Natural killer cell (primary cell): Measurements from ENCODE around the gene MESP1. TPM values are rescaled to one million over a fixed set of nuclear protein-coding genes. Genes with fewer than 3 reads are reported as not detected.

Source experiments
- ATAC-seq, 3 donors: fragments of 150-1000 bp in 2 of 3; fragments of 200-7000 bp in 1 of 3; cut with Tn5 transposase; 1 replicate in 1 of 3; 2 replicates in 2 of 3; pipeline ENCODE4 v1.10.0; 2021; ENCODE audit warnings: mild to moderate bottlenecking in 2 of 3, moderate library complexity in 2 of 3
- DNase-seq, 2 donors: peaks; one replicate each; pipeline versions ENCODE4 v3.0.0 to v3.0.0-alpha.2; 2013 to 2021; ENCODE audit warnings: mixed read lengths in 1 of 2
- H3K27ac ChIP-seq: one replicate; pipeline ENCODE4 v1.5.1; 2013; ENCODE audit warnings: mild to moderate bottlenecking, low read length
- H3K27me3 ChIP-seq: one replicate; pipeline ENCODE4 v1.6.1; 2013; ENCODE audit warnings: low read length; ENCODE audit not compliant: control insufficient read depth, insufficient read depth
- H3K36me3 ChIP-seq: one replicate; pipeline ENCODE4 v1.6.1; 2013; ENCODE audit warnings: low read length; ENCODE audit not compliant: control insufficient read depth, insufficient read depth
- H3K4me1 ChIP-seq: one replicate; pipeline ENCODE4 v1.6.1; 2013; ENCODE audit warnings: low read length; ENCODE audit not compliant: control insufficient read depth, insufficient read depth
- H3K4me3 ChIP-seq: one replicate; pipeline ENCODE4 v1.5.1; 2013; ENCODE audit warnings: low read length
- H3K9me3 ChIP-seq: one replicate; pipeline ENCODE4 v1.6.1; 2013; ENCODE audit warnings: low read length; ENCODE audit not compliant: control insufficient read depth, insufficient read depth
- H3K27ac Mint-ChIP-seq, 2 donors: one replicate each; pipeline ENCODE4 v1.8.0; 2022; ENCODE audit warnings: mild to moderate bottlenecking in 2 of 2, mixed read lengths in 2 of 2, moderate library complexity in 1 of 2
- H3K27me3 Mint-ChIP-seq, 2 donors: one replicate each; pipeline ENCODE4 v1.8.0; 2022; ENCODE audit warnings: low read depth in 2 of 2, mixed read lengths in 2 of 2
- H3K36me3 Mint-ChIP-seq: one replicate; pipeline ENCODE4 v1.8.0; 2022; ENCODE audit warnings: mixed read lengths
- H3K4me1 Mint-ChIP-seq, 2 donors: one replicate each; pipeline ENCODE4 v1.8.0; 2022; ENCODE audit warnings: mixed read lengths in 2 of 2
- H3K4me3 Mint-ChIP-seq: one replicate; pipeline ENCODE4 v1.8.0; 2022; ENCODE audit warnings: mild to moderate bottlenecking, moderate library complexity, mixed read lengths
- H3K9me3 Mint-ChIP-seq, 2 donors: one replicate each; pipeline ENCODE4 v1.8.0; 2022; ENCODE audit warnings: mixed read lengths in 2 of 2
- CTCF ChIP-seq: fragments of 200-600 bp; IDR thresholded peaks from one replicate; pipeline ENCODE4 v1.8.0; 2022; ENCODE audit warnings: antibody characterized with exemption
- WGBS: methylation state at CpG from one replicate; pipeline ENCODE4 v1.1.7; 2013; ENCODE audit warnings: missing lambda C conversion rate; ENCODE audit not compliant: insufficient coverage; 5-methylcytosine and 5-hydroxymethylcytosine counted together
- intact Hi-C: fragments of 100-400 bp; cut with micrococcal nuclease; formaldehyde crosslinking; loops from one replicate; pipeline ENCODE4 v1.14.2; 2022
- total RNA-seq, 4 donors: library from RNA; stranded (reverse); fragments of 120-200 nt in 1 of 4; gene quantifications; one replicate each; pipeline versions ENCODE4 v1.2.3 to v1.2.4, GENCODE V29; 2013 to 2022

Gene MESP1
- total RNA-seq, 3 donors from 2014 or later (not counting 1 experiment from before 2014, with no cell fraction given): 0.45 to 2.9 (median 2.5) TPM

GRCh38 chr15:89758283-89758682 lies 7.2 kb upstream of the MESP1 start:
- WGBS: 87% methylated on average over 8 of the region's 8 CpGs
- no peak overlapping the region for H3K4me3 ChIP-seq
- no peaks in the 10 kb centered on the region for H3K36me3 Mint-ChIP-seq

GRCh38 chr15:89756897-89757296 lies 5.8 kb upstream of the MESP1 start:
- TF ChIP-seq CTCF: no peak
- H3K9me3 Mint-ChIP-seq: no peaks in the 10 kb centered on the region
- no peak overlapping the region for H3K27ac ChIP-seq
- intact Hi-C loops: no loop called here
- H3K27me3 ChIP-seq: no peaks in the 10 kb centered on the region
- H3K27ac Mint-ChIP-seq: no peak overlapping the region
- 74% methylated on average over 7 of the region's 7 CpGs for WGBS
- no peaks in the 10 kb centered on the region for H3K9me3 ChIP-seq
- no peaks in the 10 kb centered on the region for H3K36me3 Mint-ChIP-seq
- no peaks in the 10 kb centered on the region for H3K36me3 ChIP-seq
- H3K4me1 Mint-ChIP-seq: peaks cover 0 to 4% of the 10 kb centered on the region in 2 donors
- H3K4me1 ChIP-seq: no peaks in the 10 kb centered on the region
- ATAC-seq: no peak
- peaks cover 0 to 11% of the 10 kb centered on the region in 2 donors for H3K27me3 Mint-ChIP-seq
- H3K4me3 Mint-ChIP-seq: no peak overlapping the region
- no peak overlapping the region for H3K4me3 ChIP-seq
- no peak for DNase-seq

More at GRCh38 chr15:89758283-89758682, 7.2 kb upstream of the MESP1 start:
- Histone ChIP-seq H3K9me3 (no peaks in the 10 kb centered on the region), H3K4me1 (no peaks in the 10 kb centered on the region), H3K27ac (no peak overlapping the region), H3K36me3 (no peaks in the 10 kb centered on the region), H3K27me3 (no peaks in the 10 kb centered on the region)
- DNase-seq (no peak), ATAC-seq (no peak)
- H3K4me3 Mint-ChIP-seq: no peak overlapping the region
- H3K27me3 Mint-ChIP-seq: peaks cover 0 to 10% of the 10 kb centered on the region in 2 donors
- intact Hi-C loops: no loop called here
- no peaks in the 10 kb centered on the region for H3K9me3 Mint-ChIP-seq
- H3K27ac Mint-ChIP-seq: no peak overlapping the region
- H3K4me1 Mint-ChIP-seq: peaks cover 0 to 4% of the 10 kb centered on the region in 2 donors
- no peak for TF ChIP-seq CTCF

GRCh38 chr15:89755701-89756100 lies 4.7 kb upstream of the MESP1 start:
- intact Hi-C loops: no loop called here
- Histone ChIP-seq H3K9me3 (no peaks in the 10 kb centered on the region), H3K4me1 (peaks cover 5% of the 10 kb centered on the region), H3K4me3 (no peak overlapping the region), H3K27me3 (no peaks in the 10 kb centered on the region), H3K36me3 (no peaks in the 10 kb centered on the region), H3K27ac (no peak overlapping the region)
- no peak overlapping the region for H3K27ac Mint-ChIP-seq
- no peak overlapping the region for H3K4me3 Mint-ChIP-seq
- no peaks in the 10 kb centered on the region for H3K9me3 Mint-ChIP-seq
- no peaks in the 10 kb centered on the region for H3K36me3 Mint-ChIP-seq
- ATAC-seq: no peak
- H3K27me3 Mint-ChIP-seq: peaks cover 0 to 11% of the 10 kb centered on the region in 2 donors
- 95% methylated on average over 3 of the region's 4 CpGs for WGBS
- peaks cover 0 to under 1% of the 10 kb centered on the region in 2 donors for H3K4me1 Mint-ChIP-seq
- TF ChIP-seq CTCF: no peak
- no peak for DNase-seq
